Keratinocyte (primary cell): Measurements from ENCODE around the gene TRMT5. TPM values are rescaled to one million over a fixed set of nuclear protein-coding genes. Genes with fewer than 3 reads are reported as not detected.

Experiments
- DNase-seq: peaks from one replicate; pipeline ENCODE4 v3.0.0-alpha.2; 2011; ENCODE audit warnings: low read depth, missing footprints, low spot score
- FAIRE-seq: peaks from 2 replicates; lab custom pipeline; 2011; peaks lifted over from hg19 to GRCh38; lab: Jason Lieb, UNC
- H2AFZ ChIP-seq: 2 replicates; pipeline ENCODE4 v1.6.0; 2012; ENCODE audit warnings: low read length, control low read depth, inconsistent platforms; ENCODE audit not compliant: control insufficient read depth
- H3K27ac ChIP-seq: 2 replicates; pipeline ENCODE4 v1.5.1; 2011; ENCODE audit warnings: low read length; ENCODE audit not compliant: control insufficient read depth, insufficient read depth
- H3K27me3 ChIP-seq: 3 replicates; pipeline ENCODE4 v1.6.0; 2011; ENCODE audit warnings: low read length; ENCODE audit not compliant: control insufficient read depth, insufficient read depth; ENCODE audit errors: extremely low read depth
- H3K36me3 ChIP-seq, 2 experiments: 2 replicates in 1 of 2; 3 replicates in 1 of 2; pipeline ENCODE4 v1.5.1; 2011; ENCODE audit warnings: low read length in 2 of 2, mild to moderate bottlenecking in 1 of 2; ENCODE audit not compliant: control insufficient read depth in 2 of 2, insufficient read depth in 2 of 2; ENCODE audit errors: extremely low read depth in 1 of 2
- H3K4me1 ChIP-seq: 3 replicates; pipeline ENCODE4 v1.5.1; 2011; ENCODE audit warnings: low read length; ENCODE audit not compliant: control insufficient read depth, insufficient read depth; ENCODE audit errors: extremely low read depth
- H3K4me2 ChIP-seq: 3 replicates; pipeline ENCODE4 v1.6.0; 2011; ENCODE audit warnings: low read depth, low read length; ENCODE audit not compliant: control insufficient read depth, insufficient read depth; ENCODE audit errors: extremely low read depth
- H3K4me3 ChIP-seq, 3 experiments: fragments of 200-600 bp in 1 of 3; sonication (generic) in 1 of 3; 2 replicates in 2 of 3; 3 replicates in 1 of 3; pipeline ENCODE4 v1.5.1; 2011 to 2016; ENCODE audit warnings: low read length in 3 of 3, mild to moderate bottlenecking in 3 of 3, control low read depth in 2 of 3, inconsistent platforms in 1 of 3, low read depth in 1 of 3, mixed read lengths in 1 of 3, mixed run types in 1 of 3, moderate library complexity in 1 of 3; ENCODE audit not compliant: control insufficient read depth in 2 of 3, insufficient read depth in 2 of 3; ENCODE audit errors: extremely low read depth in 1 of 3
- H3K79me2 ChIP-seq: 2 replicates; pipeline ENCODE4 v1.6.0; 2012; ENCODE audit warnings: low read length; ENCODE audit not compliant: control insufficient read depth, insufficient read depth
- H3K9ac ChIP-seq: 3 replicates; pipeline ENCODE4 v1.6.0; 2011; ENCODE audit warnings: low read length; ENCODE audit not compliant: control insufficient read depth, insufficient read depth; ENCODE audit errors: extremely low read depth
- H3K9me1 ChIP-seq: 3 replicates; pipeline ENCODE4 v1.6.0; 2011; ENCODE audit warnings: low read length; ENCODE audit not compliant: control insufficient read depth, insufficient read depth; ENCODE audit errors: extremely low read depth
- H3K9me3 ChIP-seq: 2 replicates; pipeline ENCODE4 v1.5.1; 2012; ENCODE audit warnings: low read depth, low read length; ENCODE audit not compliant: control insufficient read depth
- H4K20me1 ChIP-seq: 3 replicates; pipeline ENCODE4 v1.6.0; 2011; ENCODE audit warnings: low read length; ENCODE audit not compliant: control insufficient read depth, insufficient read depth; ENCODE audit errors: extremely low read depth
- EZH2 ChIP-seq: IDR thresholded peaks from one replicate; pipeline ENCODE4 v1.6.1; 2012; ENCODE audit warnings: inconsistent platforms, mild to moderate bottlenecking, low read length, moderate library complexity
- dilution Hi-C: fragments of 300-500 bp; cut with MboI; formaldehyde crosslinking; loops from one replicate; pipeline ENCODE4 v1.7.0; 2020; ENCODE audit warnings: low sequenced_read_pairs; ENCODE audit not compliant: extremely low pct_ligation_motif_present
- polyA plus RNA-seq, 5 experiments: library from polyadenylated mRNA; depleted of rRNA in 3 of 5; stranded (reverse) in 3 of 5; stranded (forward) in 1 of 5; unstranded in 1 of 5; fragments of >200 nt; gene quantifications; 1 replicate in 1 of 5; 2 replicates in 3 of 5; 3 replicates in 1 of 5; pipeline versions ENCODE4 v1.2.1 to v1.2.3, GENCODE V29; 2011 to 2012; ENCODE audit warnings: missing spikeins in 2 of 5, low read depth in 1 of 5, low replicate concordance in 1 of 5
- TF ChIP-seq, protein P1 (sequence below), 3 experiments: IDR thresholded peaks in 1 of 3; conservative IDR thresholded peaks in 1 of 3; optimal IDR thresholded peaks in 1 of 3; 2 replicates in 2 of 3; 3 replicates in 1 of 3; pipeline versions ENCODE3 to v1.5.1; 2011; ENCODE audit warnings: low read length in 3 of 3, mild to moderate bottlenecking in 3 of 3, moderate library complexity in 2 of 3, control low read depth in 1 of 3, inconsistent platforms in 1 of 3; ENCODE audit not compliant: insufficient read depth in 2 of 3; ENCODE audit errors: extremely low read depth in 1 of 3

The TRMT5 gene
- polyA plus RNA-seq, 1 donor (not counting 4 experiments of a cell fraction or from before 2014, with no cell fraction given): 13.8 TPM

DNA sequence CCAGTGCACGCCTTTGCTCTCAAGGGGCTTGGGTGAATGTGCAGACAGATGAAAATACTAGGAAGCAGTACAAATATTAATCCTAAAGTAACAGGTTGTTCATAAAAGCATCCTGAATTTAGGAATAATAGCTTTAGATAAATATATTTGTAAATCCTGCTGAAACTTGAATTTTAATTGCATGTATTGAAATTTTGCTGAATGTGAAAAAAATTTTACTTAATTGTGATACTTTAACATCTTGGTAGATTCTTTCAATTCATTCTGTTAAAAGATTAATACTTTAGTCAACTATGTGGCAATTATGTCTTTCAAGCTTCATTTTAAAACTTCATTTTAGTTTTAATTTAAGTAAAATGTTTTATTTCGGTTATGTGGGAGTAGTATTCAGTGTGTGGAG lies 5.6 kb upstream of the TRMT5 start:
- H3K9me3 ChIP-seq: no peaks in the 10 kb centered on the region
- dilution Hi-C loops: no loop called here
- H4K20me1 ChIP-seq: no peaks in the 10 kb centered on the region
- no peak for TF ChIP-seq EZH2
- TF ChIP-seq, protein P1, sequence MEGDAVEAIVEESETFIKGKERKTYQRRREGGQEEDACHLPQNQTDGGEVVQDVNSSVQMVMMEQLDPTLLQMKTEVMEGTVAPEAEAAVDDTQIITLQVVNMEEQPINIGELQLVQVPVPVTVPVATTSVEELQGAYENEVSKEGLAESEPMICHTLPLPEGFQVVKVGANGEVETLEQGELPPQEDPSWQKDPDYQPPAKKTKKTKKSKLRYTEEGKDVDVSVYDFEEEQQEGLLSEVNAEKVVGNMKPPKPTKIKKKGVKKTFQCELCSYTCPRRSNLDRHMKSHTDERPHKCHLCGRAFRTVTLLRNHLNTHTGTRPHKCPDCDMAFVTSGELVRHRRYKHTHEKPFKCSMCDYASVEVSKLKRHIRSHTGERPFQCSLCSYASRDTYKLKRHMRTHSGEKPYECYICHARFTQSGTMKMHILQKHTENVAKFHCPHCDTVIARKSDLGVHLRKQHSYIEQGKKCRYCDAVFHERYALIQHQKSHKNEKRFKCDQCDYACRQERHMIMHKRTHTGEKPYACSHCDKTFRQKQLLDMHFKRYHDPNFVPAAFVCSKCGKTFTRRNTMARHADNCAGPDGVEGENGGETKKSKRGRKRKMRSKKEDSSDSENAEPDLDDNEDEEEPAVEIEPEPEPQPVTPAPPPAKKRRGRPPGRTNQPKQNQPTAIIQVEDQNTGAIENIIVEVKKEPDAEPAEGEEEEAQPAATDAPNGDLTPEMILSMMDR (optimal IDR thresholded peaks at IDR 0.05 in 1 of 3, IDR thresholded peaks at IDR 0.05 in 1 of 3, conservative IDR thresholded peaks at IDR 0.05 in 1 of 3; ENCODE audit: extremely low read depth in 1 of 3, insufficient read depth in 2 of 3, low read length in 3 of 3): no peak
- no peak overlapping the region for H3K4me3 ChIP-seq
- no peaks in the 10 kb centered on the region for H3K27me3 ChIP-seq
- no peak for FAIRE-seq
- H3K9me1 ChIP-seq: no peaks in the 10 kb centered on the region
- H3K9ac ChIP-seq: no peak overlapping the region
- H2AFZ ChIP-seq: no peak overlapping the region
- H3K79me2 ChIP-seq: no peaks in the 10 kb centered on the region
- DNase-seq: no peak
- H3K4me2 ChIP-seq: no peak overlapping the region
- H3K27ac ChIP-seq: no peak overlapping the region
- H3K36me3 ChIP-seq: peaks cover 0 to 4% of the 10 kb centered on the region in 2 experiments
- peaks cover 9% of the 10 kb centered on the region for H3K4me1 ChIP-seq

DNA sequence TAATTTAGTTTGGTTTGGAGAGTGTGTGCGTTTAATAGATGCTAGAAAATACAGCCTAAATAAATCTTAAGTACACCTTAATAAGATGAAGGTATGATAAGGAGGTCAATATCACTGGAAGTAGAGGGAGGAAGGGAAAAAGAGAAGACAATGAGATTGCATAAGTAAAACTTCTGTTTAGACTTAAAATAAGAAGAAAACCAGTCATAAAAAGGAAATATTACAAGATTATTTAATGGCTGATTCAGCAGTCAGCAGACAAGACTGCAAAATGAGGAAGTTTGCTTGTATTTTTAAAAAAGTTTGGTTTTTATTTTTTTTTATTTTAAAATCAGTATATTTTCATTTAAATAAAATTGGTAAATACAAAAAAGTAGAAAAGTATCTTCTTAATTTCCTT lies 3.3 kb upstream of the TRMT5 start:
- Histone ChIP-seq H3K36me3 (no peaks in the 10 kb centered on the region), H4K20me1 (no peaks in the 10 kb centered on the region), H3K4me1 (peaks cover 17% of the 10 kb centered on the region), H3K4me3 (no peak overlapping the region), H3K9ac (no peak overlapping the region), H2AFZ (no peak overlapping the region), H3K9me1 (no peaks in the 10 kb centered on the region), H3K27ac (no peak overlapping the region), H3K4me2 (no peak overlapping the region), H3K27me3 (no peaks in the 10 kb centered on the region), H3K79me2 (peaks cover 16% of the 10 kb centered on the region), H3K9me3 (no peaks in the 10 kb centered on the region)
- dilution Hi-C loops: no loop called here
- no peak for FAIRE-seq
- no peak for TF ChIP-seq EZH2
- TF ChIP-seq, protein P1 (optimal IDR thresholded peaks at IDR 0.05 in 1 of 3, IDR thresholded peaks at IDR 0.05 in 1 of 3, conservative IDR thresholded peaks at IDR 0.05 in 1 of 3; ENCODE audit: extremely low read depth in 1 of 3, insufficient read depth in 2 of 3, low read length in 3 of 3): no peak
- no peak for DNase-seq
